IPS-11a (cell line): ENCODE results near the gene LPIN1.

Experiments used
- H3K4me3 ChIP-seq: one replicate; pipeline ENCODE4 v1.5.1; 2013; ENCODE audit warnings: low read depth, low read length, control low read depth

The LPIN1 gene

GRCh38 chr2:11742702-11743357, 3.6 kb upstream of the LPIN1 start:
- H3K4me3 ChIP-seq, result no peak overlapping the region

- no peak overlapping the region for H3K4me3 ChIP-seq
Observed at GRCh38 chr2:11743366-11743765, 3.1 kb upstream of the LPIN1 start.

- no peak overlapping the region for H3K4me3 ChIP-seq
Observed at GRCh38 chr2:11743846-11744553, 2.4 kb upstream of the LPIN1 start.

GRCh38 chr2:11744631-11745394, 1.6 kb upstream of the LPIN1 start:
- no peak overlapping the region for H3K4me3 ChIP-seq

- H3K4me3 ChIP-seq, result peak overlapping the region; percentile 13
Observed at GRCh38 chr2:11745613-11746375, 638 bp upstream of the LPIN1 start.

DNA sequence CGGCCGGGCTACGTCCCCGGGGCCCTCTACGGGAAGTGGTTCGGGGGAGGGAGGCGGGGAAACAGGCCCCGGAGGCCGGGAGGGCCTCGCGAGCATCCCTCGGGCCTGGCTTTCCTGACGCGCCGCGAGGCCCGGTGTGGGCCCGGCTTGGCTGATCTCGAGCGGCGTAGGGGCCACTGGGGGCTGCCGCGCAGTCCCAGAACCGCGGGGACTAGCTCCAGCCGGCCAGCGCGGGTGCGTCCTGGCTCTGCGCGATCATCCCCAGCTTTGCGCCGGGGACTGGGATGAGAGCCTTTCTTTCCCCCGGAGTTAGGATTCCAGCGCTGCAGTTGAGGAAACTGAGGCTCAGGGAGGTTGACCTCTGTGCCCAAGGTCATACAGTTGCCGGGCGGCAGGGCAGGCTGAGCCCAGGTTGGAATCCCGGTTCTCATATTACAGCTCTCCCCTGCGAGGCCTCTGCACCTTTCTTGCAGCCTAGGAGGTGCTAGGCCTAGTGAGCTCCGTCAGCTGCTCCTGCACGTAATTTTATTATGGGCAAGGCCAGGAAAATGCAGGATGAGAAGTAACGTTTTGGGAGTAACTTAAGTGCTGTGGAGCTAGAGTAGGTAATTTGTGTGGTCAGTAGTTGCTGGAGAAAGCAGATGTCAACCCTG, 501 bp downstream of the LPIN1 start:
- peak overlapping the region; percentile 39 for H3K4me3 ChIP-seq

- no peak overlapping the region for H3K4me3 ChIP-seq
Observed at GRCh38 chr2:11748018-11748860, 1.8 kb downstream of the LPIN1 start.

GRCh38 chr2:11748861-11749645, 2.6 kb downstream of the LPIN1 start:
- no peak overlapping the region for H3K4me3 ChIP-seq

DNA sequence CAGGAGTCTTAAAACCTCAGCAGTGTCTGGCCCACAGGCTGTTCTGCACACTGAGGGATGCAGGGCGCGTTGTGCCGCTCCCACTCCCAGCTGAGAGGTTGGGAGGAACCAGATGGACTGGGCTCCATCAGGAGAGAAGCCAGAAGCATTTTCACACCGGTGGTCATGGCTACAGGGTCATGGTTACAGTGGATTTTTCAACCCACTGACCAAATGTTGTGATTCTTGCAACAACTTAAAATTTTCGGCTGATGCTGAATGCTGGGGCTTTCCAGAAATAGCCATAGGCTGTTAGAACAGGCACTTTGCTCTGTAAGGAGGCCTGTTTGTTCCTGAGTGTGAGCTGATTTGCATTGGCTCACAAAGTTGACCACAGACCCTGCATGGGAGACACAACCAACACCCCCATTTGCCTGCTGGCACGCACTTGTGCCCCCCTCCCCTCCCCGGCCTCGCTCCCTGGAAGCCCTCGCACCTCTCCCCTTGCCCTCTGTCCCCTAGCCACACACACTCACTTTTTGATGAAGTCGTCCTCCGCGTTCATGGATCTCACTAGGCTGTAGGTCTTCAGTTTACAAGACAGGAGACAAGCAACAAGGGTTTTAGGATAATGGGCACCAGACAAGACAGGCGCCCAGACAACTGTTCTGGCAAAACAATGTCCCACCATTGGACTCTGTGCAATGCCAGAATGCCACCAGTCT, 3.4 kb downstream of the LPIN1 start:
- H3K4me3 ChIP-seq, result no peak overlapping the region

DNA sequence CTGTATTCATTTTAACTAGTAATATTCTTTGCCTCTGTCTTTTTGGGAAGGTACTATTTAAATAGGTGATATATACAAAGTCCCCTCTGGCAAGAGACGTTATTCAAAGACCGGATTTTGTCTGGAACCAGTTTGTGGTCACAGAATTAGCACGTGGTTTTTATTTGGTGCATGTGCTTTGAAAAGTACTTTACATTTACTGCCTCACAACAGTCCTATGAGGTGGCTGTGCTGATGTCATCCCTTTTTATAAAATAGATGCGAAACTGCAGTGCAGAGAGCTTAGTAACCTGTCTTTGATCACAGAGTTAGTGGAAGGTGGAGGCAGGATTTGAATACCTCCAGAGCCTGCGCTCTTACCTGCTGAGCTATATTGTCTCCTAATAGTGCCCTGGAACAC, 4.0 kb downstream of the LPIN1 start:
- H3K4me3 ChIP-seq, result no peak overlapping the region

GRCh38 chr2:11750917-11751316, 4.5 kb downstream of the LPIN1 start:
- no peak overlapping the region for H3K4me3 ChIP-seq

- no peak overlapping the region for H3K4me3 ChIP-seq
Observed at GRCh38 chr2:11752906-11753305, 6.5 kb downstream of the LPIN1 start.

DNA sequence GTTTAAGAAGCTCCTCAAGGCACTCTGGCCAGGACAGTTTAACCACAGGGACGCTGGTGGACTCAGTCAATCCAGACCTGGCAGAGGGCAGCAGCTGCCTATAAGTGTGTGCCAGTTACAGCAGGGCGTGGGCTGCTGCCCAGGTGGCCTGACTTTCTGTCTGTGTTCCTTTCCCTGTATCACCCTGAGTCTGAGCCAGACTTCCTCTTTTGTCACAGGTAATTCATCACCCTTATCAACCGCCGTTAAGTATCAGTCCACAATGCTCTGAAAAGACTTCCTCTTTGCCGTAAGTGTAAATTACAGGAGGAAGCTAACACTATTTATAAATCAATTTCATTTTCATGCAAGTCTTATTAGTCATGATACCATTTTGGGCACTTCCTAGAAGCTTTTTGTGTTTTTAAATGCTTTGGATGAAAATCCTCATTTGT, 7.0 kb downstream of the LPIN1 start:
- no peak overlapping the region for H3K4me3 ChIP-seq

- no peak overlapping the region for H3K4me3 ChIP-seq
Observed at GRCh38 chr2:11753886-11754699, 7.7 kb downstream of the LPIN1 start.

DNA sequence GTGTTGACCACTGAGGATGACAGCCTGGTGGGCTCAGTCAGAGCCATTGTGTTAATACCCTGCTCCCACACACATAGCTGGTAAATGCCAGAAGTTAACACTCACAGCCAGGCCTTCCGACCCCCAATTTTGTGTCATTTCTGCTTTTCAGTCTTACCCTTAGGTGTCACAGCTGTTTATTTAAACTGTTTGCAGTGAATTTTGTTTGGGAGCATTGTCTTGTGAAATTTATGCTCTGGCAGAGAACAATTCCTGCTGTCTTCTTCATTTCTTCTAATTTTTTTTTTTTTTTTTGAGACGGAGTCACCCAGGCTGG, 8.2 kb downstream of the LPIN1 start:
- no peak overlapping the region for H3K4me3 ChIP-seq

DNA sequence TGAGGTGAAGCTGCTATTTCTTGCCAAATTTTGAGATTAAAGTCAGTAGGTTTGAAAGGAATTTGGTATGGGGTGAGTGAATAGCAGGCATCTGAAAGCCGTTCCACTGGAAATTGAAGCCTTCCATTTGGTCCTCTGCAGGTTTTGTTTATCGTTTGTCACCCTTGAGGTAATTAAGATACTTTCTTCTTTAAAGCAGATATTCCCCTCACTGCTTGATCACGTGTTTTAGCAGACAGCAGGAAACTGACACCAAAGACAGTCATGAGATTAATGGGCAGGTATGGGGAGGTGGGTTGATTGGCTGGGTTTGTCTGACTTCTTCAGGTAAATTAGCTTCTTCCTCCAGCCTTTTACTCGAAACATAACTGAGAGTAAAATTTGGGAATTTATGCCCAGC, 10.7 kb downstream of the LPIN1 start:
- no peak overlapping the region for H3K4me3 ChIP-seq

- no peak overlapping the region for H3K4me3 ChIP-seq
Observed at GRCh38 chr2:11758187-11758586, 11.8 kb downstream of the LPIN1 start.

DNA sequence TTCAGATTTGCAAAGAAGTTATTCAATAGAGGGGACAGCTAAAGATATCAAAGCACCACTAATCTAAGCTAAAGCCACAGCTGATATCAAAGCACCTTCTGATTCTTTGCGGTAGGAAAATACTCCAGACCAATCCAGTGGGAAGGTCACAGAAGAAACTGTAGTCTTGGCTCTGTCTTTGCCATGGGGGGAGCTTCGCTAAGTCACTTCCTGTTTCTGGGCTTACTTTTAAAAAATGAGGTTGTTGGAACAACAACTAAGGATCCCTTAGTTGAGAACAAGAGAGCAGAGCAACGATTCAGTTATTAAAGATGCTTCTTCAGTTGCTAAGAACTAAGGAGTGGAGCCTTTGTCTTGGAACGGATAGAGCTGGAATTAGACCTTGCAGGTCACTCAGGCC, 12.2 kb downstream of the LPIN1 start:
- no peak overlapping the region for H3K4me3 ChIP-seq
